NCI-H2107 treated with DMSO at 0.1 percent for 48 hours (cell line): ENCODE data around the gene STK32B.
"Not testable (repeated sequence)": the region's sequence is repeated elsewhere in the genome, so short reads cannot be mapped to it uniquely, and the experiment has no call there.

Experiments
- DNase-seq: peaks from one replicate; lab custom pipeline; 2025; ENCODE audit not compliant: unreplicated experiment; lab: John Stamatoyannopoulos, UW

STK32B gene

DNA sequence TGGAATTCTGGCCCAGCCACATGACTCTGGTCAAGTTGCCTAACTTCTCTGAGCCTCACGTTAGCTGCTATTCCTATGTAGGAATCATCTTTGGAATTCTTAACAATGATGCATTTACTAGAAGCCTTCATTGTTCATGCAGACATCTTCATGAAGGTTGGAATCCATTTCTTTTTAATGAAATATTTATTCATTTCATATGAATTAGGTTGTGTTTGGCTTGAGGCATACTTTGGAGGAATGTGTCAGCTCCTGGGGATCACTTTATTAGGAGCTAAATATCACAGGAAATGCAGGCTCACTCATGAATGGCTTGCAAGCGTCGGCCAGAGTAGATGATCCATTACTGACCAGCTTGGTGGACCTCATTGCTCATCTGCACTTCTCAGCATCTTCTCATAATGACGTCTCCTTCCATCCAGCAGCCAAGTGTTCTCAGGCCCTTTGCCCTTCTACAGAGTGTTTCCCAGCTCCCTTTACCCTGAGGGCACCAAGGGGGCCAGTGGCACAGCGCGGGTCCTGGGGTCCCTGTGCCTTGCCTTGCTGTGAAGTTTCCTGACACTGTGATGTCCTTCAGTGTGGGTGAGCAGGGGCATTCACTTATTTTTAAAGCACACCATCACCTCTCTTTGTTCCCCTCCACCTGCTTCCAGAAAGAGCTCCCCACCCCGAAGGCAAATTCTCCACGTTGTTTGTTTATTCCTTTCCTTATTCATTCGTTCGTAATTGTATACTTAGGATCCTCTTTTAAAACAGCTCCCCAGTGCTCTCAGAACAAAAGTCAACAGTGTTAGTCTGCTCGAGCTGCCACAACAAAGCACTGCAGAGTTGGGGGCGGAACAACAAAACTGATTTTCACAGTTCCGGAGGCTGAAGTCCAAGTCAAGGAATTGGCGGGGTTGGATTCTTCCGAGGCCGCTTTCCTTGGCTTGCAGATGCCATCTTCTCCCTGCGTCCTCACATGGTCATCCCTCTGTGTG is 106.8 kb downstream of the STK32B start:
- DNase-seq: no peak

DNA sequence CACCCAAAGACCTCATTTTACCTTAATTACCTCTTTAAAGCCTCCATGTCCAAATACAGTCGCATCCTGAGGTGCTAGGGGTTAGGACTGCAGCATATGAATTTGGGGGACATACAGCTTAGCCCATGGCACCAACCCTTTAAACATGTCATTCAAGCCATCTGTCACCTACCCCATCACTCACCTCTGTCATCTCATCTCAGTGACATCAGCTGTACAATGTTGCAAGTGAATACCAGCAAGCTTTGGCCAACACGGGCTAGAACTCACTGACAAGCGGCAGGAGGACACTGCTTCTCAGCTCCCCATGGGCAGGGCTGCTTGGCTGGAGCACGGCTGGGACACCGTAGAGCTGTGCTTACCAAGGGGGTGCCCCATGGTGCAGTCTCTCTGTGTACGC is 107.5 kb downstream of the STK32B start:
- DNase-seq: no peak

DNA sequence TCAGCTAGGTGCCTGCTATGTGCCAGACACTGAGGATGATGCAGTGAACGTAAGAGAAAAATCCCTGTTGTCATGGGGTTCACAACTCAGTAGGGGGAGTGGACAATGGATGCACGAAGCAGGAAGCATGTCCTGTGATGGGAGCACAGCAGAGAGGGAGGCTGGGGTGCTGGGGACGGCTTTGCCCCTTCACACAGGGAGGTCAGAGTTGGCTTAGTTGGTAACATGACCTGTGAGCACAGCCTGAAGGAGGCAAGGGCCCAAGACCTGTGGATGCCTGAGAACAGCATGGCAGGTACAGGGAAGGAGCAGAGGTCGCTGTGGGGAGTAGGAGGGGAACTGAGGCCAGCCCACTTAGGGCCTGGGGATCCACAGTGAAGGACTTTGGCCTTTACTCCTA is 109.4 kb downstream of the STK32B start:
- no peak for DNase-seq

DNA sequence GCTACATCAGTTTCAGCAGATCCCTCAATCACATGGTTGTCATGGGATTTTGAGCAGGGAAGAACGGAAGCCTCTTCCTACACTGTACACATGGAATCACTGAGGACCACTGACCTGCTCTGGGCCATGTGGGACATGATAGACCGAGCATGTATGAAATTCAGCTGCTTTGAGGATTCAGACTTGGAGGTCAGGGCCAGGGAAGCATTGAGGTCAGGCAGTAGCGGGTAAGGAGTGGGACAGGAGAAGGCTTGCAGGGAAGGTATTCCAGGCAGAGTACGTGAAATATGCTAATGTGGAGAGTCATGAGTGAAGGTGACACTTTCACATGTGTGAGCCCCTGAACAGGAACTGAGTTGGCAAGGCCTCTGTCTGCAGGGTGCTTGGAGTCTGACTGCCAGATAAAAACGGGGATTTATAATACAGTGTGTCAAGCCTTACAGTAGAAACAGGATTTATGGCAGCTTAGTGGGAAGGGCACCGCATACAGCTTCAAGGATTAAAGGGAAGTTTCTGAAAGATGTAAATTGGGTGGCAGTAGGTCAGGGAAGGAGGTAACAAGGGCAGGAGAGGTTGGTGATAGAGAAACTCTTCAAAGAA is 111.7 kb downstream of the STK32B start:
- DNase-seq: no peak

DNA sequence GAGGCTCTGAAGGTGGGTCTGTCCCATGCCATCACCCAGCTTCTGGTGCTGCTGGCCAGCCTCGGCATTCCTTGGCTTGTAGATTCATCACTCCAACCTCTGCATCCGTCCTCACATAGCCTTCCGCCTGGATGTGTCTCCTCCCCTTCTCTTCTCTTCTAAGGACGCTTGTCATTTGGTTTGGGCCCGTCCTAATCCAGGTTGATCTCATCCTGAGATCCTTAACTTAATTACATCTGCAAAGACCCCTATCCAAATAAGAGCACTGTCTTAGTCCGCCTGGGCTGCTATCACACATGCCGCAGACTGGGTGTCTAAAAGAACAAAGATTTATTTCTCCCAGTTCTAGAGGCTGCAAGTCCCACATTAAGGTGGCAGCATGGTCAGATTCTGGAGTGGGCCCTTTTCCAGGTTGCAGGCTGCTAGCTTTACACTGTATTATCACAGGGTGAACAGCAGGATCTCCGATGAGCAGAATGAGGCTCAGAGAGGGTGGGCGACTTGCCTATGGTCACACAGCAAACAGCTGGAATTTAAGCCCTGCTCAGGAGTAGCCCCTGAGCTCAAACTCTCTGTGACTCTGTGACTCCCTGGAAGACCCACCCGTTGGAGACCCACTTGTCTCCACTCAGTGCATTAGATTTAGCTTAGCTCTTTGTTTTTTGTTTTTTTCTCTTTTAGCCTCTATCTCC is 113.1 kb downstream of the STK32B start:
- no peak for DNase-seq

DNA sequence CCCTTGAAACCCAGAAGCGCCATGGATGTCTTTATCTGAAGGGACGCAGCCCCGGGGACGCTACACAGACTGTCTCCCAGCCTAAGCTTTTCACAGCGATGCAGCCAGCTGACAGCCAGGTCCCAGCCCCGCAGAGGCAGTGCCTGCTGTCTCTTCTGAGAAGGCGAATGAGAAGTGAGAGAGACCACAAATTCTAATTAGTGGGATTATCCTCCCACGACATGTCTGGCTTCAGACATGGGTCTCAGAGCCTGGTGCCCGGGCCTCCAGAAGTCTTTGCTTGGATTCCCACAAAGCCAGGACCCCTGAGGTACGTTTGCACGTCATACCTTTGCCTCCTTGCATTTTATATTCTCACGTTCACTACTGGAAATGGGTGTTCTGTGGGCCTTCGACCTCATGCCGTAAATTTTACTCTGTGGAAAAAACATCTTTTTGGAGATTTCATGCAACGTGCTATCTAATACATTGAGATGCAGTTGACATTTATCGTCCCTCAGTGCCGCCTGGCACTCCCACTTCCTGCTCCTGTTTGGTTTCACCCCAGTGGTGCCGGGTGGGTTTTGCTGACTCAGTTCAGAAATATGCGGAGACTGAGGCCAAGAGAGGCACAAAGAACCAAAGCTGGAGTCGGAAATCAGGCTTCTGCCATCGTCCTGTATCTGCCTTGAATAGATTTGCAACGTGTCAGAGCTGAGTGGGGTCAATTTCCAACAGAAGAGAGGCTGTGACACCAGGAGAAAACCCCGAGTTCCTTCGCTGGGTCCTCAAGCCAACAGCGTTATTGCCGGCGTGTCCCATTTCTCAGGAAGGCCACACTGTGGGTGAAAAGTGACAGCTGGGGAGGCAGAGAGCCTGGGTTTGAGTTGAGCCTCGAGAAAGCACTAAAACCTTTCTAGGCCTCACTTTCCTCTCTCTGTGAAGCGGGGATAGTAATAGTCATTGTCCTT is 114.4 kb downstream of the STK32B start:
- no peak for DNase-seq

DNA sequence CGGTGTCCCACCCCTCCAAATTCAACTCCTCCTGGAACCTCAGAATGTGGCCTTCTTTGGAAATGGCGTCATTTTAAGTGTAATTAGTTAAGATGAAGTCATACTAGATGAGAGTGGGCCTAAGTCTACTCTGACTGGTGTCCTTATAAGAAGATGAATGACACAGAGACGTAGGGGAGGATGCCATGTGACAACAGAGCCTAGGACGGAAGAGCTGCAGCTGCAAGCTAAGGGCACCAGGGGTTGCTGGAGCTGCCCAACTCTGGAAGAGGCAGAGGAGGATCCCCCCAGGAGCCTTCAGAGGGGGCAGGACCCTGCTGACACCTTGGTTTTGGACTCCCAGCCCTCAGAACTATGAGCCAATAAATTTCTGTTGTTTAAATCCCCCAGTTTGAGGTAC is 115.1 kb downstream of the STK32B start:
- no peak for DNase-seq

DNA sequence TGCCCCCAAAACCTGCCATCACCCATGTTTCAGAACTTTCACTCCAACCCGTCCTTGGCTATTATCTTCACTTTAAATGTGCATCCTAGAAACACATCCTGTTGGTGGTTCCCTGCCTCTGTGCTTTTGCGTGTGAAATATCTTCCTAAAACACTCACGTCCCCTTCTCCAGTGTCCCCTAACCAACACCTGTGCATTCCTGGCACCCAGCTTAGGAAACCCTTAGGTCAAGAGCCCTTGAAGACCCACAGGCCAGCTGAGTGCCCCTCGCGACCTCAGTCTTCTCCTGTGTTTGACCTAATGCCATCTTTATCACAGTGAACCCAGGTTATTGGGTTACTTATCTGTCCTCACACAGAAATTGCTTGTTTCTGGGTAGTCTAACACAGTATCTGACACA is 117.6 kb downstream of the STK32B start:
- DNase-seq: no peak

DNA sequence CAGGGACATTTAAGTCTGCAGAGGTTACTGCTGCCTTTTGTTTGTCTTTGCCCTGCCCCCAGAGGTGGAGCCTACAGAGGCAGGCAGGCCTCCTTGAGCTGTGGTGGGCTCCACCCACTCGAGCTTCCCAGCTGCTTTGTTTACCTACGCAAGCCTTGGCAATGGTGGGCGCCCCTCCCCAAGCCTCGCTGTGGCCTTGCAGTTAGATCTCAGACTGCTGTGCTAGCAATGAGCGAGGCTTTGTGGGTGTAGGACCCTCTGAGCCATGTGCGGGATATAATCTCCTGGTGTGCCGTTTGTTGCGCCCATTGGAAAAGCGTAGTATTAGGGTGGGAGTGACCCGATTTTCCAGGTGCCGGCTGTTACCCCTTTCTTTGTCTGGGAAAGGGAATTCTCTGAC is 124.6 kb downstream of the STK32B start:
- not testable (repeated sequence) for DNase-seq

DNA sequence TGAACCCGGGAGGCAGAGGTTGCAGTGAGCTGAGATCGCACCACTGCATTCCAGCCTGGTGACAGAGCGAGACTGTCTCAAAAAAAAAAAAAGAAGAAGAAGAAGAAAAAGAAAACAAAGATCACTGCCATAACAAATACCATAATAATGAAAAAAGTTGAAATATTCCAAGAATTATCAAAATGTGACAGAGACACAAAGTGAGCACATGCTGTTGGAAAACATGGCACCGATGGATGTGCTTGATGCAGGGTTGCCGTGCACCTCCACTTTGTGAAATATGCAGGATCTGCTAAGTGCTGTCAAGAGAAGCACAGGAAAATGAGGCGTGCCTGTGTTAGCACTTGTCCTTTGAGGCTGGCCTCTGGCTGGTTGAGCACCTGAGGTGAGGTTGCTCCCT is 133.3 kb downstream of the STK32B start:
- DNase-seq: no peak

DNA sequence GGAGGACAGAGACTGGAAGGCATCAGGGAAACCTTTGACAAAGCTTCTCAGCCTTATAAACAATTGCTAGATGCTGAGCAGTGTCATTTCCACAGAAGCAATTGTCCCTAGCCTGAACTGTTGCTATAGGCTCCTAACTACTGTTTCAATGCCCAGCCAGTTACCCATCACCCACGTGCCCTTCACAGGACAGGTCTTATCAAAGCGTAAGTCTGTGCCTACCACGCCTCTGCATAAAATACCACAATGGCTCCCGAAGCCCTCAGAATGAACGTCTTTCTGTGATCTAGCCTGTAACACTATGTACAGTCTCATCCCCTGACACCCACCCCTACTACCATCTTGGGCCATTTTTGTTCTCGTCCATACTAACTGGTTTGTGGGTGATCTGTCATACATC is 134.3 kb downstream of the STK32B start:
- no peak for DNase-seq

DNA sequence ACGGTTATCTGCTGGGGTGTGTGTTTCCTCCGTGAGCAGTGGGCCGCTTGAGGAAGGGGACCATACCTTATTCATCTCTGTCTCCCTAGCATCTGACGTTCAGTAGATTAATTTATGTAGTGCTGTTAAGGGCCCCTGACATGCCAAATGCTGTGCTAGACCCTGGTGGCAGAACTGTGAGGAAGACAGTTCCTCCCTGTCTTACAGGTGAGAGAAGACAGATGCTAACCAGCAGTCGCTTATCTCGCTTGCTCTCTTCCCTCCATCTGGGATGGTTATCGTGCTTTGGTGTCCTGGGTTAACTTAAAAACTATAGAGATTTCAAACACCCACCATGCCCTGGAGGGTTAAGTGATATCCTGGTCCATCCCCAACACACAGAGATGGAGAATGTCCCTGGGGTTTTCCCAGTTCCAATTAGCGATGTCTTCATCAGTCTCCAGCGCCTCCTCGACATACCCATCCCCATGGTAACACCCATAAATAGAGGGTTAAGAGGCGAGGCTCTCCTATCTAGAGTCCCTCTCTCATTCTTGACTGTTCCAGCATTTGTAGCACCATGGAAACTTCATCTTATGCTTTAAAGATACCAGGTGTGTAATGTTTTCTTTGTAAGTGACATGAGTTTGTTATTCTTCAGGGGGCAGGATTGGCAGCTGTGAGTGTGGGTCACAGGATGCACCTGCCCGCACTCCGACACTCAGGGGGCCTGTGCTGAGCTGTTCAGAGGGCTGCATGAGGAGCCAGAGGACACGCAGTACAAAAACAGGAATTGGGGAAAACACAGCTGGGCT is 135.2 kb downstream of the STK32B start:
- no peak for DNase-seq

DNA sequence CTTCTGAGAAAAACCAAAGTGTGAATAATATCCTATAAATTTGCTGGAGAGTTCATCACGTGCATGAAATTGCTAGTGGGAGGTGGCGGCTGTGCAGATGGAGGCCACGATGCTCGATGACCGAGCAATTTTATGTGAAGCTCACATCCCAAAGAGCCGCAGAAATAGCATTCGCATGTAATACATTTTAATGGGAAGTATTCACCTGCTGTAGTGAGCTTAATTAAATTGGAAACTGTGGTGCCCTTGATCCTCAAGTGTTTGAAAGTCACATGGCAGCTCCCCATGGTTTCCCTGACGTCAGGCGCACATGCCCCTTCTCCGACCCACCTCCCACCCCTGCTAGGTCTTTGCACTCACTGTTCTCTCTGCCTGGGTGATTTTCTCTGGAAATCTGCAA is 136.8 kb downstream of the STK32B start:
- no peak for DNase-seq

DNA sequence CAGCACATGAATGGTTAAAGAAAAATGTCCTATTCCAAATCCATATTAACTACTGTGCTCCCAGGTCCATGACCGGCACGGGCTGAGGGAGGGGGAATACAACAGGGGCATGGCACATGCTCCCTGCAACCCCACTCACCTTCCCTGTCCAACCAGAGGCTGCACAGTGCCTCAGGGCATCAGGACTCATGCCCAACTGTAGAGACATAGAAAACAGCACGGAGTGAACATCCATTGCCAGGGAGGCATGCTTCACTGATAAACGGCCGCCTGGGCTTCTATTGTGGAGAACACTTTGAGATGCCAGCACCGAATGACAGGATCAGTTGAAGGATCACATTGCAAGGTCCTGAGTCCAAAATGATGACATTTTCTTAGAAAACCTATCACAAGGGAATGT is 140.6 kb downstream of the STK32B start:
- no peak for DNase-seq

DNA sequence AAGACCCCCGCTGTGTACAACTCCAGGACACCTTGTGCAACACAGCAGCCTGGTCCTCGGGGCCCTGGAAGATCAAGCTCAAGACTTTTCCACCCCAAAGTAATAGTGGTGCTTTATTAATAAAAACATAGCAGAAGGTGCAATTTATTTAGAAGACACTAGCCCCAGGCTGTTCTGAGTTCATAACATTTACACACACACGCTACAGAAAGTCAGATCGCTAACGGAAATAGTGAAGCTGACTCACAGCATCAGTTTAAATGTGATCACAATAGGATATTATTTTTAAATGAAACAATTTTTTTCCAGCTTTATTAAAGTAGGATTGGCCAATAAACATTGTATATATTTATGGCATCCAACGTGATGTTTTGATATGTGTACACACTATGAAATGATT is 141.0 kb downstream of the STK32B start:
- no peak for DNase-seq

DNA sequence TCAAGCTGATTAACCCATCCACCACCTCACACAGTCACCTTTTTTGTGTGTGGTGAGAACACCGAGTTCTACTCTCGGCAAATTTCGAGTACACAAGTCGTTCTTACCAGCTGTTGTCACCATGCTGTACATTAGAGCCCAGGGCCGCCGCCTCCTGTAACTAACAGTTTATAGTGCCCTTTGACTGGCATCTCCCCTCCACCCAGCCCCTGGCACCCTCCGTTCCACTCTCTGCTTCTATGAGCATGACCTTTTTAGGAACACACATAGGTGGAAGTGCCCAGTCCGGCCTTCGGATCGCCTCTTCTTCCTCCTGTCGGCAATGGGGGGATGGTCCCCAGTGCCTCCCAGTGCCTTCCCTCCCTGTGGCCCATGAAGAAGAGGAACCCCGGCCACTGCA is 141.4 kb downstream of the STK32B start:
- no peak for DNase-seq

DNA sequence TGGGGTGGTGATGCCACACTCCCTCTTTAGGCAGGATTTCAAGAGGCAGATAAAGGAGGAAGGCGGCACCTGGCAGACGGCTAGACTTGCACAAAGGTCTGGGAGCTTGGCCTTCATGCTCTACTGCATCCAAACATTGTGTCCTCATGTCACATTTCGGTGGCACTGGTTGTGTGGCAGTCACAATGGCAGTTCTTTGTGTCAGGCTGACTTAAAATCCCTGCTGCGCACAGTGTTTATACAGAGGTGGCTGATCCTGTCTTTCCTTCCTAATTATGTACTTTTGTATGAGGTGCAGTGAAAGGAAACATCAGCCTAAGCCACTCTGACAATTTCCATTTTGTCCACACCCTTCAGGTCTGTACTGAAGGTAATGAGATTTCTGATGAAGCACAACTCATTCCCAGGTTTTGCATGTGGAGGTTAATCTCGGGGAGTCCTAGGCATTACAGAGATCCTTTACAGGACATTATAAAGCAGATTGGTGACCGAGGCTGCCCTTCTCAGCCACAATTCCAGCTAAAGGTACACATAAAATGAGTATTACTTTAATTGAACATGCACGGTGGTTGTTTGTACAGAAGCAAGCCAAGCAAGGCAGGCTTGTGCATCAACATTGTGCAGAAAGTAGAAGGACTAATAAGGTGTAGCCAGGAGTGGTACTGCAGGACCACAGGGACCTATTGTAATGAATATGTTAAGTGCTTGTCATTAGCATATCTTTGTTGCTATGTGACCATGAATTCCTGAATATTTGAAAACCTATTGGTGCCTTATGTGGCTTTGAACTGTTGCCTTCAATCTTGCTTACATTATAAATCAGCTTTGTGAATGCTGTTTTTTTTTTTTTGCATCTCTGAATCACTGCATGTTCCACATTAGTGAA is 147.6 kb downstream of the STK32B start:
- no peak for DNase-seq

DNA sequence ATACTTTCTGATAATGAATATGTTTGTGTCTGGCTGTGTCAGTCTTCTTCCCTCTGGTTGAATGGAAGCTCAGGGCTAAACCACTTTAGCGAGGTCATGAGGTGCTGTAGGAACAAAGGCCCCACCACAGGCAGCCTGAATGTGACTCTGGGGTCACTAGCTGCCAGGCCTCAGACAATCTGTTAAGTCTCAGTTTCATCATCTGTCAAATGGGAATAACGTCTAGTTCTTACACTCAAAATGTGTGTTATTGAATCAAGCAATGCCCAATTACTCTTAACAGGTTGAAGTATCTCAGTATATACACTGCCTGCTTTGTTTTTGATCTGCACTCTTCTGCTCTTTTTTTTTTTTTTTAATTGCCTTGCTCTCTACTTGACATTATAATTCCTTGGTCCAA is 148.6 kb downstream of the STK32B start:
- no peak for DNase-seq

DNA sequence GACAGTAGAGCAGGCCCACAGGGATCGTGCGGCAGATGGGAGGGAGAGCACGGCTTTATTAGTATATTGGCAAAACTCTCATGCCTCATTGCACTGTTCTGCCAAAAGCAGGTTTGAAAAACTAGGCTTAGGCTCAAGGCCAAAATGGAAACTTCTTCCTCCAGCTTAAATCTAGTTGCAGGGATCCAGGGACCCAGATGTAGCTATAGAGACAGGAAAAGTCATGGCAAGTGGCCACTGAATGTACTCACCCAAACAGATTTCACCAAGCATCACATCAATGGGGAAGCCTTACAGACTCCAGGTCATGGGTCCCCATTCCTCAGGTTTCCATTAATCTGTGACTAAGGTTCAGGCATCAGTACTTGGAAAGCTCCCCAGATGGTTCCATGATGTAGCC is 149.2 kb downstream of the STK32B start:
- DNase-seq: no peak
